Amniotic stem cell (primary cell): ENCODE data around the gene THNSL1.
"Not testable (repeated sequence)": the region's sequence is repeated elsewhere in the genome, so short reads cannot be mapped to it uniquely, and the experiment has no call there.

ENCODE experiments used
- DNase-seq: peaks from one replicate; lab custom pipeline; 2025; lab: John Stamatoyannopoulos, UW

THNSL1 gene

DNA sequence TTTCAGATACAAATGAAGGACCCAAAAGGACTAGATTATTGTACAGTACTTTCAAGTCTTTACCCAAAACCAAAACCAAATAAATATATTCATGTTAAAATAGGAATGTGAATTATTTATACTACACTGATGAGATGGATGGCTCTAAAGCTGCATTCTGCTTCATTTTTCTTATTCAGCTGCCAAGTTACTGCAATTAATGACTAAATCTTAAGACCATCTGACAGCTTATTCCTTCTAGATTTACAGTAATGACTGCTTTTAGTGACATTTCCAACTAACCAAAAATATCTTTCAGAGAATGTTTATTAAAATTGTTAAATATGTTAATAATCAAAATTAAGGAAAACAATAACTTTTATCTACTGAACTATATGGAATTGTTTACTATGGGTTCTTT, 21.3 kb upstream of the THNSL1 start:
- no peak for DNase-seq

- DNase-seq = no peak
Measured at GRCh38 chr10:24998044-24998443, 18.4 kb upstream of the THNSL1 start.

DNA sequence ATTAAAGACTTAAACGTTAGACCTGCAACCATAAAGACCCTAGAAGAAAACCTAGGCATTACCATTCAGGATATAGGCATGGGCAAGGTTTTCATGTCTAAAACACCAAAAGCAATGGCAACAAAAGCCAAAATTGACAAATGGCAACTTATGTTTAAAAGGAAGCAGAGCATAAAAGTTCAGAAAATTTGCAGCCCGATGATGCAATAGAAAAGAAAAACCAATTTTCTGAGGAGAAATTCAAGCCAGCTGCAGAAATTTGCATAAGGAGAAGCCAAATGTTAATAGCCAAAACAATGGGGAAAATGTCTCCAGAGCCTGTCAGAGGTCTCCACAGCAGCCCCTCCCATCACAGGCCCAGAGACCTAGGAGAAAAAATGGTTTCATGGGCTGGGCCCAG, 4.8 kb upstream of the THNSL1 start:
- DNase-seq = not testable (repeated sequence)

DNA sequence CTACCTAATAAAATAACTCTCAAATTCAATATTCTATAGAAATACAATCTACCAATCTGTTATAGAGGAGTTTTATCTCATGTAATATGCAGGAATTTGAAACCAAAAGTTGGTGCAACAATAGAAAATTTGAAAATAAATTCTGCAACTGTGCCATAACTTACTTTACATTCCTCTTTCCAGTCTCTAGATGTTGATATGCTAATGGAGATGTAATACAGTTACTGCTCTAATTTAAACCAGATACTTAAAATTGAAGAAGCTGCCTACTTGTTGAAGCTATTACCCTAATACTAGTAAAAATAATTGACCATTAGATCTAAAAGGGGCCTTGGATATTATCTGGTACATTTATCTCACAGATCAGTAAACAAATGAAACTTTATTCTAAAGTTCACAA, 1.8 kb upstream of the THNSL1 start:
- no peak for DNase-seq

DNA sequence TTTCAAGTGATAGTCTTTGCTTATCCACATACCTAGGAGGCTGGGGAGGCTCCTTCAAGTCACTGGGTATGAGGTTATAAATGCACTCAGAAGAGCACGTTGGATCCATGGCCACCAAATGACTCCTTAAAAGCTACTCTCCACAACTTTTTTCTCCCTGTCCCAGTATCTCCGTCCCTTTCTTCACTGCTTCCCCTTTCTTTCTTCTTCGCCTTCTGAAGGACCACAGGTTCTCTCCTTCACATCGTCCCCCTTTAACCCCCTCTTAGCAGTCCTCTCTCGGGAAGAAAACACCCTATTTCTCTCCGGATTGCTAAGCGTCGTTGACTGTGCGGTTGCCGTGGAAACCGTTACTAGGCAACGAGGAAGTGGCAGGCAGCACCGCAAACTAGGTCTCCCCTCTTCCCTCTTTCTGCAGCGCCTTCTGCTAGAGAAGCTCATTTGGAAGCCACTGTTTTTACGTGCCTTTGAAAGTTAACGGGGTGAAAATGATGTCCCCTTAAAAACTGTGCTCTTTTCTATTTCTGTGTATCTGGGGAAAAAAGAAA, 510 bp upstream of the THNSL1 start, which contains the start of gene ENKUR:
Gene ENKUR, minus strand, starts transcription at position 331 of the 548 bp plus-strand sequence. Its CDS starts 222 bp downstream, at position 109.
- DNase-seq = peak; percentile 71

GRCh38 chr10:25017154-25017590, 760 bp downstream of the THNSL1 start:
- no peak for DNase-seq

GRCh38 chr10:25017661-25018060, 1.2 kb downstream of the THNSL1 start:
- DNase-seq = no peak

DNA sequence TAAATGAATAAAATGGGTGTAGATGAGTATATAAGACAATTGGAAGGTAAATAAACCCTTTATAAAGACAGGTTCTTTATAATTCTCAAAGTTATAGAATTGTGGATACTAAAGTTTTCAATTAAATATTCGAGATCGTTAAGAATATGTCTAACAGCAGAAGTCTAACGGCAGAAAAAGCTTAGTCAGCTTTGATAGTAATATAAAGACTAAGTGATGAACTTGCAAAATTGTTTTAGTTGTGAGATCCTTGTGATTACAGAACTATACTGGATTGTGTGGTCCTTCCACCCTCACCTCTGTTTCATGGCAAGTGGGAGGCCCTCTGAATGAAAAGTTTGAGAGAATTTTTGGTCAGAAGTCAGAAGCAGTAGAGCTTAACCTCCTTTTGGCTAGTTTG, 2.3 kb downstream of the THNSL1 start:
- no peak for DNase-seq

DNA sequence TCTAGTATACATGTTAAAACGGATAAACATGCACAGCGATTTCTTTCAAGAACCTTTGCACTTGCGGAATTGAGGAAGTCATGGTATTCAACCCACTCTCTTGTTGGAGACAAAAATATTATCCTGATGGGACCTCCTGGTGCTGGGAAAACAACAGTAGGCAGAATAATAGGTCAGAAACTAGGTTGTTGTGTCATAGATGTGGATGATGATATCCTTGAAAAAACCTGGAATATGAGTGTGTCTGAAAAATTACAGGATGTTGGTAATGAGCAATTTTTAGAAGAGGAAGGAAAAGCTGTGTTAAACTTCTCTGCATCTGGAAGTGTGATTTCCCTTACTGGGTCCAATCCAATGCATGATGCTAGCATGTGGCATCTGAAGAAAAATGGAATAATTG, 6.9 kb downstream of the THNSL1 start:
- no peak for DNase-seq

GRCh38 chr10:25024528-25024927, 8.1 kb downstream of the THNSL1 start:
- DNase-seq = no peak

GRCh38 chr10:25026463-25026862, 10.1 kb downstream of the THNSL1 start:
- no peak for DNase-seq

GRCh38 chr10:25028711-25029110, 12.3 kb downstream of the THNSL1 start:
- DNase-seq = no peak

DNA sequence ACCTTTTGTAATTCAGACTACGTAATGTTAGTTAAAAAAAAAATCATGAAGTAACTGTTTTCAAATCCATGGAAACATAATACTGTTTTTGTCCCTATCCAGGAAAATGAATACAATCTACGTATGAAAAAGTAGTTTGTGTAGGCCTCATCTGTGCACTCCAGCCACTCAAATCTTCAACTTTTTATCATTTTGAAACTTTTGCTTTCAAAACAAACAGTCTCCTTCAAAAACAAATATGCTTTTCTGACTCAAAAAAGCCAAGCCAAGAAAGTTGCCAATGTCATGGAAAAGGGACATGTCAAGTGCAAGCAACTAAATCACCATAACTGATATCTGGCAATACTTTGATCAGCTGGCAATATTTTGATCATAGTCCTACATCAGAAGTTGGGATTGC, 13.1 kb downstream of the THNSL1 start:
- DNase-seq = no peak

DNA sequence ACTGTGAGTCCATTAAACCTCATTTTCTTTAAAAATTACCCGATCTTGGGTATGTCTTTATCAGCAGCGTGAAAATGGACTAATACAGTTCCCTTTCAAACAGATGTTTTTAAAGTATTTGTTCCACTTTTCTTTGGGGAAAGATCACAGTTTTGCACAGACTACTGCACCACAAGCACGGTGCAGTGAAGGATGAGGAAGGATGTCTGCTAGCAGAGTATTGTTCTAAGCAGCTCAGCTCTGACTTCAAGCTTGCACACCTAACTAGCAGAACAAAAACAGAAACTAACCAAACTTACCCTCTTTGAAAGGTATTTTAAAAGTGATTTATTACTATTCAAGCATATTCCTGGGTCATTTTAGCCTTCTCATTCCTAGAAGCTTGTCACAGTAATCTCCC, 20.0 kb downstream of the THNSL1 start:
- no peak for DNase-seq

- no peak for DNase-seq
Measured at GRCh38 chr10:25038325-25038724, 21.9 kb downstream of the THNSL1 start.

- no peak for DNase-seq
Measured at GRCh38 chr10:25039531-25039930, 23.1 kb downstream of the THNSL1 start.

GRCh38 chr10:25046641-25047040, 30.2 kb downstream of the THNSL1 start:
- no peak for DNase-seq

DNA sequence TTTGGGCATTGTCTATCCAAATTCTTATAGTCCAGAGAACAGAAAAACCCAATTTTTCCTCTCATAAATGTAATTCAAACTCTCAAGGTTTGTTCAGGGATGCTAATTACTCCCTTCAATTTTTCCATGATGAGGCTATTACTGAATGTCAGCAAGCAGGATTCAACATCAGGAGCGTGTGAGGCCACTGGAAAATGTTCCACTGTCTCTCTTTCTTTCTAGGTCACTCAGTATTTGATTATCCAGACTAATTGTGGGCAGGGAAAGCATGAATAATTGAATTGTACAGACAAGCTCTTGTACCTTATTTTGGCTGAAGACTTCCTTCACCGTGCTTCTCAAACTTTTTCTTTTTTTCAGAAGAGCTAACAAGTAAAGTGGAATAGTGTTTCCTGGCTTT, 30.7 kb downstream of the THNSL1 start:
- no peak for DNase-seq

- DNase-seq = no peak
Measured at GRCh38 chr10:25047591-25048301, 31.3 kb downstream of the THNSL1 start.

- DNase-seq = no peak
Measured at GRCh38 chr10:25048450-25048849, 32.0 kb downstream of the THNSL1 start.

GRCh38 chr10:25049966-25050365, 33.6 kb downstream of the THNSL1 start:
- DNase-seq = no peak

GRCh38 chr10:25050402-25050801, 34.0 kb downstream of the THNSL1 start:
- DNase-seq = no peak

- DNase-seq = no peak
Measured at GRCh38 chr10:25052012-25052411, 35.6 kb downstream of the THNSL1 start.

GRCh38 chr10:25056726-25057125, 40.3 kb downstream of the THNSL1 start:
- no peak for DNase-seq
